Motor neuron (in vitro differentiated cells): ENCODE results near the gene HIGD1B. TPM values are rescaled to one million over a fixed set of nuclear protein-coding genes. Genes with fewer than 3 reads are reported as not detected.
A peak's percentile ranks its signal among the peaks of the same experiment; 100 is the strongest.

ENCODE experiments used
- ATAC-seq, 8 experiments: fragments of 200-7000 bp; cut with Tn5 transposase; replicated peaks in 6 of 8; 2 replicates each; pipeline ENCODE4 v1.8.0; 2021; ENCODE audit warnings: mild to moderate bottlenecking in 8 of 8, moderate library complexity in 8 of 8
- H3K27ac ChIP-seq, 2 donors: fragments of 250-450 bp; sonication (Bioruptor Pico); 2 replicates each; pipeline ENCODE4 v1.9.0; 2021; ENCODE audit warnings: antibody characterized with exemption in 2 of 2, mild to moderate bottlenecking in 2 of 2, moderate library complexity in 1 of 2
- H3K4me1 ChIP-seq, 2 donors: fragments of 250-450 bp; sonication (Bioruptor Pico); replicated peaks in 1 of 2; 2 replicates each; pipeline ENCODE4 v1.6.1; 2021; ENCODE audit warnings: antibody characterized with exemption in 2 of 2, mild to moderate bottlenecking in 2 of 2, moderate library complexity in 1 of 2
- H3K4me3 ChIP-seq, 5 donors: fragments of 250-450 bp; sonication (Bioruptor Pico); 2 replicates each; pipeline ENCODE4 v1.9.0; 2021; ENCODE audit warnings: antibody characterized with exemption in 5 of 5, mild to moderate bottlenecking in 5 of 5, moderate library complexity in 4 of 5
- WGBS, 10 experiments: fragments of 450-650 bp; shearing (Covaris generic); methylation state at CpG; one replicate each; pipeline ENCODE4 v1.0.0; 2022; 5-methylcytosine and 5-hydroxymethylcytosine counted together
- in situ Hi-C, 9 experiments: fragments of 400-800 bp; cut with MboI; loops; one replicate each; pipeline ENCODE4 v1.15.0; 2021; ENCODE audit warnings: low sequenced_read_pairs in 9 of 9, low pct_unique_long_range_greater_than_20kb in 2 of 9; ENCODE audit not compliant: unreplicated experiment in 9 of 9
- total RNA-seq, 8 experiments: library from RNA; unstranded; fragments of 300-600 nt; gene quantifications; 2 replicates each; pipeline versions ENCODE4 v1.2.3 to v1.2.4, GENCODE V29; 2022

HIGD1B gene
- total RNA-seq, 8 experiments from 2014 or later = 0.63 to 1.1 (median 0.93) TPM; not detected in 4

- ATAC-seq = no peak
- whole genome bisulfite sequencing, 10 experiments = 63 to 100% (median 93%) methylated on average over 1 to 6 of the region's 7 CpGs; no CpG with 5 or more reads in 3 of the 10 experiments
Measured at GRCh38 chr17:44889003-44889402, 41.3 kb downstream of the HIGD1B start.

GRCh38 chr17:44892250-44892649 lies 44.6 kb downstream of the HIGD1B start:
- Histone ChIP-seq H3K4me1 (peaks cover 0 to 2% of the 10 kb centered on the region in 2 donors), H3K4me3 (no peak overlapping the region), H3K27ac (no peak overlapping the region)
- in situ Hi-C loops = no loop called here
- peak in 3 of 8 experiments; percentile 47 to 72 (median 65) for ATAC-seq

More at GRCh38 chr17:44889003-44889402, 41.3 kb downstream of the HIGD1B start:
- H3K4me3 ChIP-seq = no peak overlapping the region
- in situ Hi-C loops = no loop called here
- no peak overlapping the region for H3K27ac ChIP-seq
- H3K4me1 ChIP-seq = peaks cover 0 to 2% of the 10 kb centered on the region in 2 donors

GRCh38 chr17:44894642-44895041 lies 47.0 kb downstream of the HIGD1B start:
- H3K4me3 ChIP-seq = no peak overlapping the region
- ATAC-seq = no peak
- 91 to 100% (median 99%) methylated on average over 1 to 4 of the region's 4 CpGs; no CpG with 5 or more reads in 2 of the 10 experiments for WGBS, 10 experiments
- H3K4me1 ChIP-seq = peaks cover 7 to 11% of the 10 kb centered on the region in 2 donors
- no peak overlapping the region for H3K27ac ChIP-seq
- in situ Hi-C loops = no loop called here

GRCh38 chr17:44898768-44899073 lies 51.0 kb downstream of the HIGD1B start:
- peaks cover 7 to 12% of the 10 kb centered on the region in 2 donors for H3K4me1 ChIP-seq
- H3K27ac ChIP-seq = peak overlapping the region; percentile 100
- no peak for ATAC-seq
- 0 to 14% (median 0%) methylated on average over 1 to 7 of the region's 7 CpGs; no CpG with 5 or more reads in 3 of the 10 experiments for WGBS, 10 experiments
- in situ Hi-C loops = no loop called here
- H3K4me3 ChIP-seq = peak overlapping the region; percentile 50 to 87 (median 70)

DNA sequence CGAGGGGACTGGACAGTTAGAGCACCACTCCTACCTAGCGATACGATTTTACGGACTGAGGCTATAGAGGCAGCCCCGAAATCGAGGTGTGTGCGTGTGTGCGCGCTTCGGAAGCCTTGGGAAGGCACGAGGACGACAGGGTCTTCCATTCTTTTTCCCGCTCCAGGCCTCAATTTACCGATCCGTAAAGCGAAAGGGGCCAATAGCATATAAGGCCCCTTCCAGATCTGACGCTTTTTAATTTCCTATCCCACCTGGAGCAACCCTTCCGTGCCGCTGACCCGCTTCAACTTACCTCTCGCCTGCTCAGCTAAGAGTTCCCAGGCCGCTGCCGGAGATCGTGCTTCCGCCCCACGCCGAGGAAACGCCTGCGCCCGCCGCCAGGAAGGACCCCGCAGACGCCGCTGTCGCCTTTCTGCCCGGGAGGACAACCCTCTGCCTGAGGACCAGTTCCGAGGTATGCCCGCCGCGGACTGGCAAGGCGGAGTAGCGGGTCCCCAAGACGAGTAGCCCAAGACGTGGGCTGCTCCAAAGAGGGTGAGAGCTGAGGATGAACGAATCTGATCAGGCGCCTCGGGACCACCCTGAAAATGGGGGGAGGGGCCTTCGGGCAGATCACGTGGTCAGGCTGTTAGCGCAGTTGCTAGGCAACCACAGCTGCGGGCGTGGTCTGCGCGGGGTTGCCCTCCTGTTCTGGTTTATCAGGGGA lies 51.5 kb downstream of the HIGD1B start, which contains the start of gene EFTUD2:
TSS of gene EFTUD2 (minus strand) at position 372 of the 709 bp plus-strand sequence. CDS start 4,924 bp downstream, outside the sequence.
- WGBS, 10 experiments = 0% methylated on average over 2 to 23 of the region's 54 CpGs; no CpG with 5 or more reads in 3 of the 10 experiments
- in situ Hi-C loops = no loop called here
- ATAC-seq = peak; percentile 87 to 92 (median 88)
- Histone ChIP-seq H3K4me3 (peak within 1 kb of the TSS; percentile 50 to 87 (median 70)), H3K4me1 (peaks cover 7 to 12% of the 10 kb centered on the region in 2 donors), H3K27ac (peak within 1 kb of the TSS; percentile 100)

Other genes starting within 250 kb of the HIGD1B start
- gene MEIOC, start 191.4 kb upstream of the HIGD1B start, total RNA-seq = 1 to 10 TPM in 5 of 8 experiments, under 1 TPM in 3; 0.81 to 2.5 (median 1.0) TPM
- 10 to 100 TPM; 25.6 to 40.7 (median 31.5) TPM for gene CCDC43, start 158.1 kb upstream of the HIGD1B start, total RNA-seq
- gene DBF4B, start 139.2 kb upstream of the HIGD1B start, total RNA-seq = 10 to 100 TPM in 3 of 8 experiments, 1 to 10 TPM in 5; 2.8 to 20.0 (median 6.1) TPM
- gene ADAM11, start 88.9 kb upstream of the HIGD1B start, total RNA-seq = 10 to 100 TPM in 1 of 8 experiments, 1 to 10 TPM in 5, under 1 TPM in 2; 0.15 to 10.1 (median 4.3) TPM
- 10 to 100 TPM in 2 of 8 experiments, 1 to 10 TPM in 6; 1.4 to 43.0 (median 9.0) TPM for gene GJC1, start 17.6 kb upstream of the HIGD1B start, total RNA-seq
- gene EFTUD2, start 51.6 kb downstream of the HIGD1B start, total RNA-seq = 100 to 1,000 TPM in 2 of 8 experiments, 10 to 100 TPM in 6; 31.6 to 155 (median 63.5) TPM
- 1,000 to 10,000 TPM in 1 of 8 experiments, 1 to 10 TPM in 6, under 1 TPM in 1; 0.92 to 2,179 (median 1.8) TPM for gene GFAP, start 67.6 kb downstream of the HIGD1B start, total RNA-seq
- gene KIF18B, start 99.9 kb downstream of the HIGD1B start, total RNA-seq = 10 to 100 TPM in 3 of 8 experiments, under 1 TPM in 5; 0.20 to 17.8 (median 0.80) TPM
- gene C1QL1, start 120.4 kb downstream of the HIGD1B start, total RNA-seq = 100 to 1,000 TPM in 1 of 8 experiments, 1 to 10 TPM in 4, under 1 TPM in 1, not detected in 2; 0.35 to 116 (median 3.3) TPM
- gene DCAKD, start 203.7 kb downstream of the HIGD1B start, total RNA-seq = 100 to 1,000 TPM in 1 of 8 experiments, 10 to 100 TPM in 7; 15.5 to 109 (median 46.5) TPM
- gene NMT1, start 213.4 kb downstream of the HIGD1B start, total RNA-seq = 100 to 1,000 TPM in 2 of 8 experiments, 10 to 100 TPM in 6; 38.3 to 140 (median 67.8) TPM